Measurements from ENCODE around the gene CARS1. TPM values are rescaled to one million over a fixed set of nuclear protein-coding genes. Genes with fewer than 3 reads are reported as not detected.
A peak's percentile ranks its signal among the peaks of the same experiment; 100 is the strongest.

The CARS1 gene
- total and polyA plus RNA-seq, 10 of the 15 experiments (the other 5 are each of a cell fraction or from before 2014, with no cell fraction given): 7.8 to 60.6 (median 45.7) TPM

GRCh38 chr11:2976294-2977063 is 80.7 kb downstream of the CARS1 start (continued):
- no peak for TF ChIP-seq ZBTB4 (CRISPR knock-in tag; IDR thresholded peaks at IDR 0.05)

- Histone ChIP-seq H3K27me3 (replicated peaks in 1 of 2; ENCODE audit: control insufficient read depth in 2 of 2, insufficient read depth in 2 of 2, low read length in 1 of 2) (no peaks in the 10 kb centered on the region), H3K9ac (ENCODE audit: control insufficient read depth, insufficient read depth, low read length) (no peak overlapping the region), H3K4me3 (no peak overlapping the region), H3K4me1 (ENCODE audit: control insufficient read depth, insufficient read depth, low read length) (no peaks in the 10 kb centered on the region), H3K4me2 (ENCODE audit: control insufficient read depth, insufficient read depth) (no peak overlapping the region), H3K9me3 (replicated peaks; ENCODE audit: control insufficient read depth, insufficient read depth, low read length) (no peaks in the 10 kb centered on the region), H2AFZ (ENCODE audit: control insufficient read depth, low read depth, low read length) (no peak overlapping the region), H4K20me1 (ENCODE audit: control insufficient read depth, insufficient read depth) (no peaks in the 10 kb centered on the region), H3K79me2 (ENCODE audit: control insufficient read depth, insufficient read depth, low read length) (peaks cover 20% of the 10 kb centered on the region), H3K27ac (ENCODE audit: control insufficient read depth, insufficient read depth) (no peak overlapping the region), H3K36me3 (ENCODE audit: control insufficient read depth in 2 of 2, insufficient read depth in 2 of 2, low read length in 1 of 2) (peaks cover 24 to 41% of the 10 kb centered on the region in 2 experiments)
- ChIA-PET CTCF (interaction anchor here (0.7 to 3.6 kb wide), 12 partner anchors 8 to 115 kb away, joined by 3 to 43 read pairs (median 5); no protein-coding TSS in a partner anchor), POLR2A (interaction anchor here (1.0 to 2.1 kb wide), 3 partner anchors 13 to 39 kb away, joined by 3 to 5 read pairs (median 3); no protein-coding TSS in a partner anchor), RAD21 (ENCODE audit: unreplicated experiment) (interaction anchor here (0.6 to 3.5 kb wide), 5 partner anchors 14 to 116 kb away, joined by 3 to 23 read pairs (median 7); no protein-coding TSS in a partner anchor), SMC1A (ENCODE audit: uncharacterized antibody, unreplicated experiment) (interaction anchor here (0.7 to 3.7 kb wide), 9 partner anchors 8 to 116 kb away, joined by 3 to 26 read pairs (median 4); no protein-coding TSS in a partner anchor)
- ATAC-seq: peak; percentile 94
- 76% methylated on average over 4 of the region's 4 CpGs for WGBS (ENCODE audit: insufficient coverage, insufficient replicate concordance, low lambda C conversion rate, missing lambda C conversion rate)
- no TSS peak for BruUV-seq (replicated peaks)
- in situ Hi-C loops (cut with MboI): no loop called here
- intact Hi-C loops (cut with micrococcal nuclease; ENCODE audit: unreplicated experiment): loop anchor here (10.0 kb wide), 1 partner anchor 119 kb away; no protein-coding TSS in a partner anchor
- DNase-seq (ENCODE audit: low read depth, low spot score): no peak
- FAIRE-seq: peak; percentile 54
- TF ChIP-seq IRF4 (IDR thresholded peaks at IDR 0.05; ENCODE audit: low read depth, low read length) (no peak), CHD4 (IDR thresholded peaks at IDR 0.05) (no peak), PKNOX1 (IDR thresholded peaks at IDR 0.05) (0 out of 2 replicates have a peak, but pooled peaks have one; percentile 6), SREBF2 (IDR thresholded peaks at IDR 0.05; ENCODE audit: low read length) (no peak), ZZZ3 (IDR thresholded peaks at IDR 0.05; ENCODE audit: control insufficient read depth, insufficient read length, low read depth) (no peak), SMC3 (IDR thresholded peaks at IDR 0.05; ENCODE audit: borderline replicate concordance, low read length) (peak; percentile 61), TCF12 (IDR thresholded peaks at IDR 0.05; ENCODE audit: low read depth, low read length) (0 out of 2 replicates have a peak, but pooled peaks have one; percentile 20), MLLT1 (IDR thresholded peaks at IDR 0.05) (no peak), BCLAF1 (IDR thresholded peaks at IDR 0.05) (no peak), RAD21 (IDR thresholded peaks at IDR 0.05; ENCODE audit: insufficient read depth, low read depth, low read length) (peak; percentile 66), RCOR1 (conservative IDR thresholded peaks at IDR 0.05; ENCODE audit: low read depth, low read length) (no peak)
Measured at GRCh38 chr11:2975594-2975993, 81.6 kb downstream of the CARS1 start.

Measured in GM12878 (cell line).